Fibroblast of lung (primary cell): Measurements from ENCODE around the gene PIGC. TPM values are rescaled to one million over a fixed set of nuclear protein-coding genes. Genes with fewer than 3 reads are reported as not detected.

Source experiments
- DNase-seq, 2 donors: peaks; one replicate each; pipeline versions ENCODE4 v3.0.0 to v3.0.0-alpha.2; 2010; ENCODE audit warnings: low read depth in 2 of 2
- H2AFZ ChIP-seq: 2 replicates; pipeline ENCODE4 v1.5.1; 2012; ENCODE audit warnings: low read length, control low read depth, inconsistent platforms
- H3K27ac ChIP-seq: 2 replicates; pipeline ENCODE4 v1.5.1; 2011; ENCODE audit warnings: low read length, control low read depth; ENCODE audit not compliant: insufficient read depth
- H3K27me3 ChIP-seq: 2 replicates; pipeline ENCODE4 v1.5.1; 2011; ENCODE audit warnings: mild to moderate bottlenecking, low read length; ENCODE audit not compliant: control insufficient read depth, insufficient read depth
- H3K36me3 ChIP-seq: 2 replicates; pipeline ENCODE4 v1.5.1; 2011; ENCODE audit warnings: low read length; ENCODE audit not compliant: control insufficient read depth, insufficient read depth
- H3K4me1 ChIP-seq: 2 replicates; pipeline ENCODE4 v1.5.1; 2011; ENCODE audit warnings: low read length; ENCODE audit not compliant: control insufficient read depth, insufficient read depth; ENCODE audit errors: extremely low read depth
- H3K4me2 ChIP-seq: 2 replicates; pipeline ENCODE4 v1.5.1; 2011; ENCODE audit warnings: low read length, control low read depth; ENCODE audit not compliant: insufficient read depth; ENCODE audit errors: extremely low read depth
- H3K4me3 ChIP-seq, 4 experiments: fragments of 200-600 bp in 1 of 4; sonication (generic) in 1 of 4; replicated peaks in 1 of 4; 2 replicates each; pipeline ENCODE4 v1.5.1; 2011 to 2016; ENCODE audit warnings: low read length in 4 of 4, low read depth in 3 of 4, mild to moderate bottlenecking in 3 of 4, control low read depth in 2 of 4, inconsistent platforms in 1 of 4, mixed read lengths in 1 of 4; ENCODE audit not compliant: insufficient read depth in 1 of 4; ENCODE audit errors: control extremely low read depth in 1 of 4
- H3K79me2 ChIP-seq: 2 replicates; pipeline ENCODE4 v1.5.1; 2012; ENCODE audit warnings: mild to moderate bottlenecking, low read length, inconsistent platforms; ENCODE audit not compliant: control insufficient read depth, insufficient read depth
- H3K9ac ChIP-seq: 2 replicates; pipeline ENCODE4 v1.5.1; 2011; ENCODE audit warnings: mild to moderate bottlenecking, low read length, control low read depth; ENCODE audit not compliant: insufficient read depth
- H3K9me3 ChIP-seq: 2 replicates; pipeline ENCODE4 v1.5.1; 2012; ENCODE audit warnings: low read depth, low read length; ENCODE audit not compliant: control insufficient read depth, insufficient read depth
- H4K20me1 ChIP-seq: 2 replicates; pipeline ENCODE4 v1.5.1; 2011; ENCODE audit warnings: low read length; ENCODE audit not compliant: control insufficient read depth, insufficient read depth; ENCODE audit errors: extremely low read depth
- EZH2 ChIP-seq: IDR thresholded peaks from 2 replicates; pipeline ENCODE4 v1.5.1; 2012; ENCODE audit warnings: low read length, control low read depth, mild to moderate bottlenecking; ENCODE audit errors: missing control alignments
- polyA plus RNA-seq, 2 donors: library from polyadenylated mRNA; depleted of rRNA in 1 of 2; stranded (reverse) in 1 of 2; unstranded in 1 of 2; fragments of >200 nt; gene quantifications; 2 replicates each; pipeline ENCODE4 v1.2.1, GENCODE V29; 2011 to 2012; ENCODE audit warnings: missing spikeins in 1 of 2
- total RNA-seq: library from RNA; depleted of rRNA; stranded (reverse); fragments of >200 nt; gene quantifications from 2 replicates; pipeline ENCODE4 v1.2.1, GENCODE V29; 2014
- TF ChIP-seq, protein P1 (sequence below), 2 donors: IDR thresholded peaks in 1 of 2; conservative IDR thresholded peaks in 1 of 2; 1 replicate in 1 of 2; 2 replicates in 1 of 2; pipeline ENCODE4 v1.5.1; 2011 to 2012; ENCODE audit warnings: low read length in 2 of 2, control low read depth in 1 of 2, inconsistent platforms in 1 of 2, low read depth in 1 of 2, mild to moderate bottlenecking in 1 of 2

The PIGC gene
- total and polyA plus RNA-seq, 2 donors (not counting 1 experiment from before 2014, with no cell fraction given): 20.3 to 28.9 TPM

DNA sequence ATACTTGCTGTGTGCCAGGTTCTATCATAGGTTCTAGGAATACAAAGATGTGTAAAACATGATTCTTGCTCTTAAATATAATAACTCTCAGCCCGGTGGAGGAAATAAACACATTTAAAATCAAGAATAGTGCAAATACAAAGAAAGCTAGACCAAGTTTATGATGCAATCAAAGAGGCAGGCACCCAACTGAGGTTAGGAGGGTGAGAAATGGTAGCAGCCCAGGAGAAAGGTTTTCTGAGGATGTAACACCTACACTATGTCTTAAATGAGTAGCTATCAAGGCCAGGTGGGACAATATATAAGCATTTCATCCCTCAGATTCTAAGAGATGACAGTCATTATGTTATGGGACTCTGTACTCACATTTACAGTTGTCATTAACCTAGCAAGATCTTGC lies 9.7 kb upstream of the PIGC start:
- H3K4me2 ChIP-seq: no peak overlapping the region
- TF ChIP-seq, protein P1, sequence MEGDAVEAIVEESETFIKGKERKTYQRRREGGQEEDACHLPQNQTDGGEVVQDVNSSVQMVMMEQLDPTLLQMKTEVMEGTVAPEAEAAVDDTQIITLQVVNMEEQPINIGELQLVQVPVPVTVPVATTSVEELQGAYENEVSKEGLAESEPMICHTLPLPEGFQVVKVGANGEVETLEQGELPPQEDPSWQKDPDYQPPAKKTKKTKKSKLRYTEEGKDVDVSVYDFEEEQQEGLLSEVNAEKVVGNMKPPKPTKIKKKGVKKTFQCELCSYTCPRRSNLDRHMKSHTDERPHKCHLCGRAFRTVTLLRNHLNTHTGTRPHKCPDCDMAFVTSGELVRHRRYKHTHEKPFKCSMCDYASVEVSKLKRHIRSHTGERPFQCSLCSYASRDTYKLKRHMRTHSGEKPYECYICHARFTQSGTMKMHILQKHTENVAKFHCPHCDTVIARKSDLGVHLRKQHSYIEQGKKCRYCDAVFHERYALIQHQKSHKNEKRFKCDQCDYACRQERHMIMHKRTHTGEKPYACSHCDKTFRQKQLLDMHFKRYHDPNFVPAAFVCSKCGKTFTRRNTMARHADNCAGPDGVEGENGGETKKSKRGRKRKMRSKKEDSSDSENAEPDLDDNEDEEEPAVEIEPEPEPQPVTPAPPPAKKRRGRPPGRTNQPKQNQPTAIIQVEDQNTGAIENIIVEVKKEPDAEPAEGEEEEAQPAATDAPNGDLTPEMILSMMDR (conservative IDR thresholded peaks at IDR 0.05 in 1 of 2, IDR thresholded peaks at IDR 0.05 in 1 of 2; ENCODE audit: low read depth in 1 of 2, low read length in 2 of 2): no peak
- TF ChIP-seq EZH2: no peak

DNA sequence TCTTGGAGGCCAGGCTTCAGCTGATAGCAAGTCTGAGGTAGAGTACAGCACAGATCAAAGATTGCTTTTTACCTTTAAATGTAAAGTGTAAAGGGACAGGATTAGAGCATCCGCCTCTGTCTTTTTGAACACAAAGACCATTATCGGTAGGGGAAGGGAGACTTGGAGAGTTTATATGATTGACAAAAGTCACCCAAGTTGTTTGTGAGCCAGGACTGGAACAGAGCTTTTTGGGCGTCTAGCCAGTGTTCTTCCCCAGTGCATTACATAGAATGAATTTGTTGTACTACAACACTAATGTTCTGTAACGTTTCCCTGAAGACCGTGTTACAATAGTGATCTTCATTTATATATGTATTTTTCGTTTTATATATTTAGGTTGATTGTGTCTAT lies 9.3 kb upstream of the PIGC start:
- Histone ChIP-seq H3K4me1 (peaks cover 2% of the 10 kb centered on the region), H3K4me2 (no peak overlapping the region), H3K27me3 (peaks cover 2% of the 10 kb centered on the region), H3K36me3 (no peaks in the 10 kb centered on the region), H2AFZ (no peak overlapping the region), H3K27ac (no peak overlapping the region), H4K20me1 (no peaks in the 10 kb centered on the region), H3K79me2 (no peaks in the 10 kb centered on the region), H3K9me3 (no peaks in the 10 kb centered on the region), H3K4me3 (no peak overlapping the region), H3K9ac (no peak overlapping the region)
- TF ChIP-seq EZH2: no peak
- TF ChIP-seq, protein P1 (conservative IDR thresholded peaks at IDR 0.05 in 1 of 2, IDR thresholded peaks at IDR 0.05 in 1 of 2; ENCODE audit: low read depth in 1 of 2, low read length in 2 of 2): no peak
- DNase-seq: no peak

More for the DNA sequence above, 9.7 kb upstream of the PIGC start:
- Histone ChIP-seq H3K27ac (no peak overlapping the region), H3K4me1 (peaks cover 2% of the 10 kb centered on the region), H3K36me3 (no peaks in the 10 kb centered on the region), H3K9me3 (no peaks in the 10 kb centered on the region), H3K79me2 (no peaks in the 10 kb centered on the region), H3K9ac (no peak overlapping the region), H4K20me1 (no peaks in the 10 kb centered on the region), H3K4me3 (no peak overlapping the region), H3K27me3 (peaks cover 2% of the 10 kb centered on the region), H2AFZ (no peak overlapping the region)
- DNase-seq: peak in 1 of 2 donors; percentile 13

DNA sequence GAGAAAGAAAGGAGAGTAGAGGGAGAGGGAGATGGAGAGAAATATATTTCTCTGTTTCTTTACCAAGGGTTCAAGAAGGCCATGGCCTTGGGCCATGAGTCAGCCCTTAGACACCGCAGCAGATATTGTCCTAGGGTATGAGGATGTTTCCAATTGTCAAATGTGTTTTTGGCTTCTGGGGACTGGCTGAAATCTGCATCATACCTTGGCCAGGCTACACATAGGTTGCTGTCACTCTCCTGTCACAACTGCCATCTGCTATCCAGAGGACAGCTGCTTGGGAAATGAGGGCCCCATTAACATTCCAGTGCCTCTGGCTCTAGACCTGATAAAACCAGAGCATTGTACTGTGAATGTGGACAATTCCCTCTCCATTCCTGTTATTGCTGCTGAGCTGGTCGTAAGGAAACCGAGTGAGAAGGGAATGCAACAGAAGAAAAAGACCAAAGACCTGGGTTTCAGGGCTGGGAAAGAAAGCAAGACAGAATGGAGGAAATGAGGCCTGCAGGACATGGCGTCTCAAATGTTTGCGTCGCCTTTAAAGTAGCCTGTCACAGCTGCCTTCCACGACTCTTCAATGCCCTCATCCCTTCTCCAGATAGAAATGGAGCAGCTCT lies 8.8 kb upstream of the PIGC start:
- Histone ChIP-seq H3K4me2 (no peak overlapping the region), H3K9me3 (no peaks in the 10 kb centered on the region), H2AFZ (no peak overlapping the region), H4K20me1 (no peaks in the 10 kb centered on the region), H3K79me2 (no peaks in the 10 kb centered on the region), H3K27me3 (peaks cover 2% of the 10 kb centered on the region), H3K9ac (no peak overlapping the region), H3K4me3 (no peak overlapping the region), H3K36me3 (no peaks in the 10 kb centered on the region), H3K4me1 (peaks cover 2% of the 10 kb centered on the region), H3K27ac (no peak overlapping the region)
- no peak for TF ChIP-seq EZH2
- TF ChIP-seq, protein P1 (conservative IDR thresholded peaks at IDR 0.05 in 1 of 2, IDR thresholded peaks at IDR 0.05 in 1 of 2; ENCODE audit: low read depth in 1 of 2, low read length in 2 of 2): no peak
- DNase-seq: peak in 1 of 2 donors; percentile 21
